ENCODE results near the gene KCNJ6.

KCNJ6 gene

GRCh38 chr21:37904856-37905255, 11.4 kb downstream of the KCNJ6 start:
- no peak for DNase-seq

DNA sequence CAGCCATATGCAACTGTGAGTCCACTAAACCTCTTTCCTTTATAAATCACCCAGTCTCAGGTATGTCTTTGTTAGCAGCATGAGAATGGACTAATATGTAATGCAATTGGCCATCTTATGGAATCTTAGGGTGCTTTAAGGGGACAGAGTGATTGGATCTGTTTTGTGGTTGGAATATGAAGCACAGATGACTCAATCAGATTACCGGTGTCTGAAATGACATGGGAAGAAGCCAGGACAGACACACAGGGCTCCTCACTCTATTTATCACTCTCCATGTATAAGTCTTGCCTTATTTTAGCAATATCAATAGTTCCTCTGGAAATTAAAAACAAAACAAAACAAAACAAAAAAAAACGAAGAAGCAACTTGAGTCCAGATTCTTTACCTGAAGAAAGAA, 12.9 kb downstream of the KCNJ6 start:
- no peak for DNase-seq

DNA sequence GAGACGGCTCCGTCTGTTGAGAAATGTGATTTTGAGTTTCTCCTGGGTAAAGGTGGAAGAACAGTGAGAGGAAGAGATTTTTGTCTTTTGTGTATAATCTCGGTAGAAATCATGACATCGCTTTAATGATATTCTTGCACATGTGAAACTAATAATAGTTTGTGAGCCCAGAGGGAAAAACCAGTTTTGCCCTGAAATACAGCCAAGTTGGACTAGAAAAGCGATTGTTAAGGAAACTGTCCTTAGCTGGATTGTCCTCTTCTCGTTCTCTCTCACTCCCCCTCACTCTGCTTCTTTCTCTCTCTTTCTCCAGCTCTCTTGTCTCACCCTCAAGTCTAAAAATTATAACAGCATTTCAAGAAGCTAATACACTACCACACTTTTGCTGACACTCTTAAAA, 17.1 kb downstream of the KCNJ6 start:
- DNase-seq = no peak

- no peak for DNase-seq
Observed at GRCh38 chr21:37896788-37897187, 19.5 kb downstream of the KCNJ6 start.

DNA sequence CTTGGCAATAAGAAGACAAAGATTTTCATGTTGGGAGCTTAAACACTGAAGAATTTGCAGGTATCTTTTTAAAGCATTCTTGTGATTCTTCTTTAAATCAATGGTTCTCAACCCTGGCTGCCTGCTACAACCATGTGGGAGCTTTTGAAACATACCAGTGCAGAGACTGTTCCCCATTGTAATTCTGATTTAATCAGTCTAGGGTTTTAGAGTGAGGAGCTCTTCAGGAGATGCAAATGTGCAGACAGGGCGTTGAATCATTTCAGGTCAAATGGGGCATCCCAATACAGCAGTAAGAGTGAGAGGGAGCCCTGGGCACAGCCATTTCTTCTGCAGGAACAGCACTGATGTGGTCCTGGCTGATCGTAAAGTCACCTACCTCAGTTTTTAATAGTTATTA, 24.3 kb downstream of the KCNJ6 start:
- no peak for DNase-seq

DNA sequence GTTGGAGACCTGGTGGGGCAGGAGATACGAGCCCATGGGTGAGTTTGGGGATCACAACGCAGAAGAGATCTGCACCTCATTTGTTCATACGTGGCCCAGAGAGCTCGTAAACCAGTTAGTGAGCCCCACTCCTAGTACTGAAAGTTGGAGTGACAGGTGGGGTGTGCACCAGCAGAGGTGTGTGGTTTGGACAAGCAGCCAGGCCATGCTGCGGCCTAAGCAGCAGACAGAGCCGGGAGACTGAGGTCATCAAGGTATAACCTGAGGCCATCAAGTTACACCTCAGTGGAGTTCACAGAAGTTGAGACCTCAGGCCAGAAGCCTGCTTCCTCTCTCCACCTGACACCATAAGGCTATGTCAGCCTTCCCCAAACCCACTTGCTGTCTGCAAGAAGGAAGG, 27.6 kb downstream of the KCNJ6 start:
- no peak for DNase-seq

DNA sequence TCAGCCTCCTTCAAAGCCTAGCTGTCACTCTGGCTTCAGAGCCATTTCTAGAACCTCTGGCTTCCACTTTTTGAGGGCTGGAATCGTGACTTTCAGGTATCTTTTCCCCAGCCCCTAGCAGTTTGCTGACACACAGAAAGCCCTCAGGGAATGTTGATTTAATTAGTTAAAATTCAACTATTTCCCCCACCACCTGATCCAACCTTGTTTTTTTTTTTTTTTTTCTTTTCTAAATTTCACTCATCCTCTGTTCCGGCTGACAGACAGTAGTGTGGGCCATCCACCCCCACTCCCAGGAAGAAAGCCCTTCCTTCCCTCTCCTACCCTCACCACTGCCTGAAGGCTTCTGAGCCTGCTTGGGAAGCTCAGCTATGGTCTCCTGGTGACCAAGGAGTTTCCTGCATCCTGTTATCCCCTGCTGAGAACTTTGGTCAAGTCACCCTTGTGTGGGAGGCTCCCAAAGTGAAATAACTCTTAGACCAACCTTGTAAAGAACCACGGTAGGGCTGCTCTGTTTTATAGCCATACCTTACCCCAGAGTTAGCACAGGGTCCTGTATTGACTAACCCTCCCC, 29.4 kb downstream of the KCNJ6 start:
- no peak for DNase-seq

DNA sequence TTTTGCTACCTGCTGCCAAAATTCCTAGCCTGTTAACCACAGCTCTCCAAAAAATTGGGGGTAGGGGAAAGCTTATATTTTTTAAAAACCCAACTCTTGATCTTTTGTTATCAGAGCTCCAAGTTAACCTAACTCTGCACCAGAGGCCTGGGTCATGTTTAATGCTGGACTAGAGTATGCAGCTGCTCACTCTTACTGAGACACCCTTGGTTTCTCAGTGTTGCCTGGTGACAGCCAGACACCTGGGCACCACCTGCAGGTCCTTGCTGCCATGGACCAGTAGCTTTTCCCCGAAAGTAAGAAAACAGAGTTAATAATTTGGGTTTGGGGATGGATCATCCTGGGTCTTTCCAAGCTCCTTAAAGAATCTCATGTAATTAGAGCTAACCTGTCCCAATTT, 30.1 kb downstream of the KCNJ6 start:
- DNase-seq = no peak

DNA sequence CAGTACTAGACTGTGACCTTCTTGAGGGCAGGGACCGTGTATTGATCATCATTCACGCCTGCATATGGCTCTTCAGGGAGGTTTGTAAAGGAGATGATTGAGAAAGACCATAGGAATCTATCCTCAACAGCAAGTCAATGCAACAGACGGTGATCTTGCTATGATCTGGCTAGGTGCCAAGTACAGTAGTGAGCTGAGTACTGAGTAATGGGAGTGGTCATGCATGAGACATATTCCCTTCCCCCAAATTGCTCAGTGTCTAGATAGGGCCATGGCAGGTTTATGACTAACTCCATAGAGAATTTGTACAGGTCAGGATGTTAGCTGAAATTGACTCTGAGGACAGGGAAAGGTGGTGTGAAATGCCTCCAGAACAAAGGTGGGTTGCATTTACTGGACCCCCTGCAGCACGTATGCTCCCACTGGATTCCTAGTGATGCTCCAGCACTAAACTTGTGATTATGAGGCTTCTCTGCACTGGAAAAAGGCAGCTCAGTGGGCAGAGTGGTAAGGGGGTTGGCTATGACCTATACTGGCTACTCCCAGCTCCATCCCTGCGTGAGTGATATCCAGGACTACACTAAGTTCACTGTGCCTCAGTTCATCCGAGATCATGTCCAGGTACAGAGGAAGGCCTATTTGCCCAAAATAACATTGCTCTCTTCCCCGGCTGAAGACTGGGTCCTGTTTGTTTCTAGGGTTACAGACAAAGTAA, 37.2 kb downstream of the KCNJ6 start:
- no peak for DNase-seq

- DNase-seq = no peak
Observed at GRCh38 chr21:37877888-37878684, 38.2 kb downstream of the KCNJ6 start.

DNA sequence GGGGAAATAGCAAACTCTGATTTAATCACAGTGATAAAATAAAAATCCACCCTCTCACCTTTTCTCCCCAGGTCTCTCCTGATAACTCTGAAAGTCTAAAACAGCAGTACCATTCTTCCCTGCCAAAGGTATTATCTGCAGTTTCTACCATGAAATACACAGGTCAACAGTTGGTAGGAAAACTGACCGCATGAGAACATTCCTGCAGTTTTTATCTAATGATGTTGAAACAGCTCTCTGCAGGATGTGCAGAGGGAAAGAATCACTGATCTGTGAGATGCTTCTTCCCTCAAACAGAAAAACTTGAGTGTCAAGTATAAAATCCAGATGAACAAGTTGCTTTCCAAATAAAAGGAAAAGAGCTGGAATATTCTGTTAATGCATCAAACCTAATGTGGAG, 39.1 kb downstream of the KCNJ6 start:
- DNase-seq = no peak

GRCh38 chr21:37876561-37876960, 39.7 kb downstream of the KCNJ6 start:
- no peak for DNase-seq

DNA sequence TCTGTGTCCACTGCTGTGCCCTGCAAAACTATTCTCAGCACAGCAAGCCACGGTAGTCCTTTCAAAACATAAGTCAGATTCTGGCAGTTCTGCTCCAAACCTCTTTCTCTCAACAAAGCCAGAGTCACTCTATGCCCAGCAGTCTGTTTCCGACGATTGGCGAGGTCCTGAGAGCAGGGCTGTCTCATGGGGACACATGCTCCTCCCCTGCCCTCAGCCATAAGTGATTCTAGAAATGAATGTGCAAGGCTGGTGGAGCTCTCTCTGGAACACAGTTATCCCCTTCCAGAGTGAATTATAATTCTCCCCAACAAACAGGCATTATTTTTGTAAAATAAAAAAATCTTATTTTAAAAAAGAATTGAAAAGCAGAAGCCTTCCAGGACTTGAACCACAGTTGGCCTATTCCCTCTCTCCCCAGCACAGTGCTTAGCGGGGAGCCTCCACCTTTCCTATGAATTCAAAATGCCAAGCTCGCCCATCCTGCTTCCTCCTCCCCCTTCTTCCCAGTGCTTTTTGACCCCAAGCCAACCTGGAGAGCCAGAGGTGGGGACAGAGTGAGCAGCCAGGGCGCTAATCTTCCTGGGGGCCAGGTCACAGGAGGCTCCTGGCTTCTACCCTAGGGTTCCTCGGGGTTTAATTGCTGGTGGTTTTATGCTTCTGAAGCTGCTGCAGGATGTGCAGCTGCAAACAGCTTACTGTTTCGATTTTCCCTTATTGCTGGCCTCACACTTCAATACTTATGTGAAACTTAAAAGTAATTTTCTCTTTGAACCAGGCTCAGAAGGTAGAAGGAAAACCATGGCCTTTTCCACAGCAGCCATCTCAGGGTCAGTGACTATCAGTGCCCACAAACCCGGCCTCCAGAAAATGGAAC, 41.1 kb downstream of the KCNJ6 start:
- no peak for DNase-seq

GRCh38 chr21:37874481-37874880, 41.8 kb downstream of the KCNJ6 start:
- DNase-seq = no peak

DNA sequence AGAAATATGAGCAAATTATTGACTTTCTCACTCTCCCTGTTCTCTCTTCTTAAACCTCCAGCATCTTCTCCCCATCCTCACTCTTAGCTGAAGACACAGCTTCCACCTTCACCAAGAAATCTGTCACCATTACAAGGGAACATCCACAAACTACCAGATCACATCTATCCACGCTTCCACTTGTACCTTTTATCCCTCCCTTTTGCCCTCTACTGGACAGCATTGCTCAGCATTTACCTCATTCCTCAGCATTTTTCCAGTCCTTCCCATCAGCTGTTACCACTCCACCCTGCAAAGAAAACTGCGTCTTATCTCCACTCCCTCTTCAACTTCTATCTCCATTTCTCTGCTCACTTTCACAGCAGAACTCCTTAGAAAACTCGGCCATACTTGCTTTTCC, 42.6 kb downstream of the KCNJ6 start:
- no peak for DNase-seq

GRCh38 chr21:37871121-37871862, 45.0 kb downstream of the KCNJ6 start:
- no peak for DNase-seq

DNA sequence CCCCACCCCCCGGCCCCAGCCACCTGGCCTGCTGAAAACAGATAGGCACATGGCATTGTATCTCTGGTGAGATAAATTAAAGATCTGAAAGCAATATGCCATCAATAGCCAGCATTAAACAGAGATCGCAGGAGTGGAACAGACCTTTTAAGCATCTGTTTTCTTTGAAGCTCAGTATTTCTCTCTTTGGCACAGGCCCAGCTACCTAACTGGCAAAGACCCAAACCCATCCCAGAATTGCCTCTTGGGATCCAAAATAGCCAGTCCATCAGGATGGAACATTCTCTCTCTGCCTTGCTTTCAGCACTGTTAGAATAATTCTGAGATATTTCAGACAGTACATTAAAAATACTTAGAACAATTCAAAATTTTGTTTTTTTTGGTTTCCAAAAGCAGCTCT, 46.0 kb downstream of the KCNJ6 start:
- DNase-seq = no peak

DNA sequence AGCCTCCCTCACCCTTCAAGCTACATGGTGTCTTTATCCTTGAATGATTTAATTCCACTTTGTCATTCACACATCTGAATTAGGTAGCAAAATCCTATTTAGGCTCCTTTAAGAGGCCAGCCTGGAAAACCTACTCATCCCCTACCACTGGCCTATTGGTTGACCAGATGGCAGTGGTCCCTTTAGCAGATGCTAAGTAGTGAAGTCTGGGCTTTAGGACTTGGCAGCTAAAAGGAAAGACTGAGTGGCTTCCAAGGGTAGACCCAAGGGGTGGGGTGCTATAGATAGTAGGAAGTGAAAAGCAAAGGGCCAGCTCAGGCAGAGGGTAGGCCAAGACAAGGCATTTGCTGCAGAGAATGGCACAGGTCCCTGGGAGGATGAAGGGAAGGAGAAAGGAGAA, 46.6 kb downstream of the KCNJ6 start:
- DNase-seq = no peak

- no peak for DNase-seq
Observed at GRCh38 chr21:37868446-37869295, 47.6 kb downstream of the KCNJ6 start.

DNA sequence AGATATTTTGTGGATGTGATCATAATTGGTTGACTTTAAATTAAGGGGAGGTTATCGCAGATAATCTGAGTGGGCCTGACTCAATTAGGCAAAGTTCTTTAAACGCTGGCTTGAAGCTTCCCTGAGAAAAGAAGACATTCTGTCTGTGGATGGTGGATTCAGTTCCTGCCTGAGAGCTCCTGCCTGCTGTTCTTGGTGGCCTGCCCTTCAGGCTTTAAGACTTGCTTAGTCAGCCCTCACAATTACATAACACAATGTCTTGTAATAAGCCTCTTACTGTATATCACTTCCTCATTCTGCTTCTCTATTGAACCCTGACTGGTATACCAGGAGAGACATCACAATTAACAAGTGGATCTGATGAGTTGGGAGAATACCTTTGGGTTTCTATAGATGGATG, 50.2 kb downstream of the KCNJ6 start:
- DNase-seq = no peak

DNA sequence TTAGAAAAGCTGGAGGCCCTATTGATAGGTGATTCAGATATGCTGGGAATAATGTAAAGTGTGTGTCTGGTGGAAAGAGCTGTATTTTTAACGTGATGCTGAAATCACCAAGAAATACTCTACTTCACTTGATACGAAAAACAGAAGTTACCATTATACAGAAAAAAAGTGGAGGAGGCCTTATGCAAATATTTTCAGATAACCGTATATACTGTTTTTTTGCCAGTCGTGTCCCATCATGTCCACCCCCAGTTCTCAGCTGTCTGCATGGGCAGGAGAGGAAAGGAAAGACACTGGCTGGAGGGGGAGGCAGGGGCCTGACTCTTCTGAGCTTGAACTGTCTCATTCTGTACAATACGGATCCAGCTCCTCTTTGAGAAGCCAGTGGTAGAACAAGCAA, 51.1 kb downstream of the KCNJ6 start:
- DNase-seq = no peak

- no peak for DNase-seq
Observed at GRCh38 chr21:37863842-37864241, 52.4 kb downstream of the KCNJ6 start.
